Endothelial cell of umbilical vein (primary cell): ENCODE measurements around the gene CCDC30. TPM values are rescaled to one million over a fixed set of nuclear protein-coding genes. Genes with fewer than 3 reads are reported as not detected.

Experiments
- BruUV-seq: library from RNA; stranded (reverse); fragments of 400-500 nt; replicated peaks from 2 replicates; lab custom pipeline; 2021; lab: Mats Ljungman, UMichigan
- CTCF ChIA-PET: fragments of 300-600, 350-600 bp; sonication (Branson Sonifier 250); formaldehyde crosslinking; loops from one replicate; lab custom pipeline; 2021; ENCODE audit warnings: antibody characterized with exemption, inconsistent platforms; lab: Charles Lee
- POLR2A ChIA-PET: fragments of 300-600, 350-600 bp; sonication (Branson Sonifier 250); formaldehyde crosslinking; loops from one replicate; lab custom pipeline; 2021; ENCODE audit warnings: antibody characterized with exemption, inconsistent platforms; lab: Charles Lee
- DNase-seq: peaks from one replicate; pipeline ENCODE4 v3.0.0-alpha.2; 2011; ENCODE audit warnings: low read depth, low spot score
- FAIRE-seq: peaks from 2 replicates; lab custom pipeline; 2011; peaks lifted over from hg19 to GRCh38; lab: Jason Lieb, UNC
- H2AFZ ChIP-seq: 2 replicates; pipeline ENCODE4 v1.6.0; 2012; ENCODE audit warnings: low read depth, low read length, control low read depth, inconsistent platforms
- H3K27ac ChIP-seq: 2 replicates; pipeline ENCODE4 v1.5.1; 2011; ENCODE audit warnings: low read depth, mild to moderate bottlenecking, control low read depth, low read length, moderate library complexity; ENCODE audit not compliant: insufficient read depth
- H3K27me3 ChIP-seq, 2 experiments: 2 replicates each; pipeline versions ENCODE4 v1.6.0 to v1.6.1; 2011; ENCODE audit warnings: low read length in 2 of 2, mixed read lengths in 1 of 2; ENCODE audit not compliant: control insufficient read depth in 2 of 2, insufficient read depth in 2 of 2
- H3K36me3 ChIP-seq, 2 experiments: 2 replicates in 1 of 2; 3 replicates in 1 of 2; pipeline ENCODE4 v1.5.1; 2011; ENCODE audit warnings: low read length in 2 of 2, mild to moderate bottlenecking in 1 of 2, moderate library complexity in 1 of 2; ENCODE audit not compliant: control insufficient read depth in 2 of 2, insufficient read depth in 2 of 2; ENCODE audit errors: extremely low read depth in 1 of 2
- H3K4me1 ChIP-seq: 3 replicates; pipeline ENCODE4 v1.5.1; 2011; ENCODE audit warnings: mild to moderate bottlenecking, low read length; ENCODE audit not compliant: control insufficient read depth, insufficient read depth; ENCODE audit errors: extremely low read depth
- H3K4me2 ChIP-seq: 2 replicates; pipeline ENCODE4 v1.6.1; 2011; ENCODE audit warnings: low read length, control low read depth, mixed read lengths; ENCODE audit not compliant: insufficient read depth
- H3K4me3 ChIP-seq, 3 experiments: fragments of 200-600 bp in 1 of 3; sonication (generic), shearing (Covaris generic) in 1 of 3; replicated peaks in 1 of 3; 2 replicates each; pipeline ENCODE4 v1.5.1; 2011 to 2016; ENCODE audit warnings: control low read depth in 3 of 3, low read length in 3 of 3, mild to moderate bottlenecking in 2 of 3, inconsistent platforms in 1 of 3, low read depth in 1 of 3, moderate library complexity in 1 of 3; ENCODE audit not compliant: insufficient read depth in 1 of 3
- H3K79me2 ChIP-seq: 2 replicates; pipeline ENCODE4 v1.6.0; 2012; ENCODE audit warnings: low read length, inconsistent platforms; ENCODE audit not compliant: control insufficient read depth, insufficient read depth
- H3K9ac ChIP-seq: replicated peaks from 2 replicates; pipeline ENCODE3; 2011; ENCODE audit warnings: low read length, control low read depth; ENCODE audit not compliant: insufficient read depth; ENCODE audit errors: extremely low read depth
- H3K9me1 ChIP-seq: replicated peaks from 3 replicates; pipeline ENCODE4 v1.6.0; 2011; ENCODE audit warnings: mild to moderate bottlenecking, low read length; ENCODE audit not compliant: control insufficient read depth, insufficient read depth; ENCODE audit errors: extremely low read depth
- H3K9me3 ChIP-seq: replicated peaks from 2 replicates; pipeline ENCODE4 v1.5.1; 2012; ENCODE audit warnings: low read length, inconsistent platforms; ENCODE audit not compliant: control insufficient read depth, insufficient read depth
- H4K20me1 ChIP-seq: replicated peaks from 2 replicates; pipeline ENCODE3; 2011; ENCODE audit warnings: mild to moderate bottlenecking, low read length; ENCODE audit not compliant: control insufficient read depth, insufficient read depth; ENCODE audit errors: extremely low read depth
- FOS ChIP-seq: IDR thresholded peaks from 2 replicates; pipeline ENCODE4 v1.6.1; 2011; ENCODE audit warnings: mild to moderate bottlenecking, low read length, moderate library complexity, borderline replicate concordance; ENCODE audit not compliant: insufficient read depth
- JUN ChIP-seq: IDR thresholded peaks from 2 replicates; pipeline ENCODE4 v1.6.1; 2011; ENCODE audit warnings: borderline replicate concordance, low read depth; ENCODE audit not compliant: insufficient read length, insufficient read depth
- POLR2A ChIP-seq: IDR thresholded peaks from 2 replicates; pipeline ENCODE4 v1.6.1; 2012; ENCODE audit warnings: low read depth, mild to moderate bottlenecking, control low read depth, low read length
- POLR2AphosphoS5 ChIP-seq: IDR thresholded peaks from 2 replicates; pipeline ENCODE4 v1.6.1; 2012; ENCODE audit warnings: low read depth, mild to moderate bottlenecking, control low read depth, low read length, moderate library complexity; ENCODE audit not compliant: insufficient read depth
- dilution Hi-C: fragments of 300-500 bp; cut with MboI; formaldehyde crosslinking; loops from one replicate; pipeline ENCODE4 v1.15.0; 2019; ENCODE audit warnings: low sequenced_read_pairs; ENCODE audit not compliant: extremely low pct_ligation_motif_present
- intact Hi-C: fragments of 100-400 bp; cut with micrococcal nuclease; formaldehyde crosslinking; loops from one replicate; pipeline ENCODE4 v1.10.0; 2022
- polyA plus RNA-seq, 4 experiments: library from polyadenylated mRNA; depleted of rRNA in 3 of 4; stranded (reverse) in 3 of 4; unstranded in 1 of 4; fragments of >200 nt; gene quantifications; 2 replicates each; pipeline versions ENCODE4 v1.2.1 to v1.2.3, GENCODE V29; 2011 to 2012; ENCODE audit warnings: missing spikeins in 1 of 4
- total RNA-seq: library from RNA; stranded (reverse); gene quantifications from 2 replicates; pipeline ENCODE4 v1.2.3, GENCODE V29; 2021
- TF ChIP-seq, protein P1 (sequence below), 2 donors: IDR thresholded peaks; 1 replicate in 1 of 2; 2 replicates in 1 of 2; pipeline ENCODE4 v1.5.1; 2011; ENCODE audit warnings: low read length in 2 of 2, mild to moderate bottlenecking in 2 of 2, moderate library complexity in 2 of 2, control low read depth in 1 of 2, inconsistent platforms in 1 of 2, low read depth in 1 of 2; ENCODE audit not compliant: insufficient read depth in 1 of 2; ENCODE audit errors: extremely low read depth in 1 of 2

Gene CCDC30
- total and polyA plus RNA-seq, 2 donors (not counting 3 experiments of a cell fraction or from before 2014, with no cell fraction given): 0.19 to 2.9 TPM

DNA sequence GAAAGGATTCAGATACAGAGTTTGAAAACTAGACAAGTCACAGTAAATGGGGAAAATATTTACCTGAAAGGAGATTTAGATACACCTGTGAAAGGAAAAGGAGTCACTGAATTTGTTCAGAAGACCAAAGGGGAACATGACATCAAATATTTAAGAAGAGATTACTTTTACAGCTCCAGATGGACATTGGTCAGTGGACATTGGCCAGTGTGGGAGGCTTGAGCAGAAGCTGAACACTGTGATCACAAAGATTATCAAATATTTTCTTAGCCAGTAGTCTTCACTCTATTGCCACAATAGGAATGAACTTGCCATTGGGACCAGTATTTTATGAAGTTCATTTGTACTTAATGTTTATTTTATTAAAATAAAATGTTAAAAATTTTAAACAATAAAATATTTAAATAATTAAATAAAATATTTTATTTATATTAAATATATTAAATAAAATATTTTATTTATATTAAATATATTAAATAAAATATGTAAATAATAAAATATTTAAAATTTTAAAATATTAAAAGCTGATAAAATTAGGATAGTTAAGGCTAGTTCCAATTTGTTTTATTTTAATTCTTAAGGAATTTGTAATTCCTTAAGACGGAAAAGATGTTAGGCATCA lies 94.3 kb downstream of the CCDC30 start:
- dilution Hi-C loops: no loop called here
- Histone ChIP-seq H4K20me1 (no peaks in the 10 kb centered on the region), H3K27ac (no peak overlapping the region), H3K9ac (no peak overlapping the region), H3K9me1 (no peaks in the 10 kb centered on the region), H3K79me2 (no peaks in the 10 kb centered on the region), H2AFZ (no peak overlapping the region), H3K4me2 (no peak overlapping the region), H3K36me3 (no peaks in the 10 kb centered on the region), H3K4me3 (no peak overlapping the region), H3K9me3 (no peaks in the 10 kb centered on the region), H3K27me3 (peaks cover 0 to 6% of the 10 kb centered on the region in 2 experiments), H3K4me1 (no peaks in the 10 kb centered on the region)
- POLR2A ChIA-PET: no interaction called here
- FAIRE-seq (no peak), DNase-seq (no peak)
- TF ChIP-seq, protein P1, sequence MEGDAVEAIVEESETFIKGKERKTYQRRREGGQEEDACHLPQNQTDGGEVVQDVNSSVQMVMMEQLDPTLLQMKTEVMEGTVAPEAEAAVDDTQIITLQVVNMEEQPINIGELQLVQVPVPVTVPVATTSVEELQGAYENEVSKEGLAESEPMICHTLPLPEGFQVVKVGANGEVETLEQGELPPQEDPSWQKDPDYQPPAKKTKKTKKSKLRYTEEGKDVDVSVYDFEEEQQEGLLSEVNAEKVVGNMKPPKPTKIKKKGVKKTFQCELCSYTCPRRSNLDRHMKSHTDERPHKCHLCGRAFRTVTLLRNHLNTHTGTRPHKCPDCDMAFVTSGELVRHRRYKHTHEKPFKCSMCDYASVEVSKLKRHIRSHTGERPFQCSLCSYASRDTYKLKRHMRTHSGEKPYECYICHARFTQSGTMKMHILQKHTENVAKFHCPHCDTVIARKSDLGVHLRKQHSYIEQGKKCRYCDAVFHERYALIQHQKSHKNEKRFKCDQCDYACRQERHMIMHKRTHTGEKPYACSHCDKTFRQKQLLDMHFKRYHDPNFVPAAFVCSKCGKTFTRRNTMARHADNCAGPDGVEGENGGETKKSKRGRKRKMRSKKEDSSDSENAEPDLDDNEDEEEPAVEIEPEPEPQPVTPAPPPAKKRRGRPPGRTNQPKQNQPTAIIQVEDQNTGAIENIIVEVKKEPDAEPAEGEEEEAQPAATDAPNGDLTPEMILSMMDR (IDR thresholded peaks at IDR 0.05; ENCODE audit: extremely low read depth in 1 of 2, insufficient read depth in 1 of 2, low read depth in 1 of 2, low read length in 2 of 2): no peak
- no peak for TF ChIP-seq FOS
- TF ChIP-seq POLR2A: no peak
- TF ChIP-seq JUN: no peak
- TF ChIP-seq POLR2AphosphoS5: no peak
- no TSS peak for BruUV-seq
- CTCF ChIA-PET: interaction anchor here (1.6 kb wide), 1 partner anchor 21 kb away, joined by 4 read pairs; no protein-coding TSS in a partner anchor
- intact Hi-C loops: no loop called here
